EL (cell line): ENCODE measurements around the gene MBD3.
"Not testable (repeated sequence)": the region's sequence is repeated elsewhere in the genome, so short reads cannot be mapped to it uniquely, and the experiment has no call there.

Source experiments
- DNase-seq: peaks from one replicate; pipeline ENCODE4 v3.0.0-alpha.2; 2016

MBD3 gene, protein sequence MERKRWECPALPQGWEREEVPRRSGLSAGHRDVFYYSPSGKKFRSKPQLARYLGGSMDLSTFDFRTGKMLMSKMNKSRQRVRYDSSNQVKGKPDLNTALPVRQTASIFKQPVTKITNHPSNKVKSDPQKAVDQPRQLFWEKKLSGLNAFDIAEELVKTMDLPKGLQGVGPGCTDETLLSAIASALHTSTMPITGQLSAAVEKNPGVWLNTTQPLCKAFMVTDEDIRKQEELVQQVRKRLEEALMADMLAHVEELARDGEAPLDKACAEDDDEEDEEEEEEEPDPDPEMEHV

DNA sequence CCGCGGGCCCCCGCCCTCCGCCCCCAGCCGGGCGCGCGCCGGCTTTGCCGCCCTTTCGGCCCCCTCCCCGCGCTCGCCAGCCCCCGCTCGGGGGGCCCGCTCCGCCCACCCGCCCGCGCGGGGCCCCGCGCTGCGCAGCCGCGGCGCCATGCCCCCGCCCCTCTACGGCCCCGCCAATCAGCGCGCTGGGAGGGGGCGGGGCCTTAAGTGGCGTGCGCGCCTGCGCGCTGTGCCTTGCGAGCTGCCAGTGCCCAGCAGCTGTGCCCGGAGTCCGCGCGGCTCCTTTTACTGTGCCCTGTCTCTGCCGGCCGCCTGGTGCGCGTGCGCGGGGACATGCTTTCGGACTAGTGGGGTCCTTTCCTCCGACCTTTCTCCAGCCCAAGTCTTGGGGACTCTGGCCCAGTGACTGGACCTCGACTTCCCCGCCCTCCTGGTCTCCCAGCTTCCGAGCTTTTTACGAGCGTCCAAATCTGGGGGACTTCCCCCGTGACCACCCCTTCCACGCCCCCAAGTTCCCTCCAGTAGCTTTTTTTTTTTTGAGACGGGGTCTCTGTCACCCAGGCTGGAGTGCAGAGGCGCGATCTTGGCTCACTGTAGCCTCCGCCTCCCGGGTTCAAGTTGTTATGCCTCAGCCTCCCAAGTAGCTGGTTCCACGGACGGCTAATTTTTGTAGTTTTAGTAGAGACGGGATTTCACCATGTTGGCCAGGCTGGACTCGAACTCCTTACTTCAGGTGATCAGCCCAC lies at the start of gene MBD3:
MBD3 (minus strand) TSS at position 111 of the 746 bp plus-strand sequence. CDS start 234 bp downstream, outside the sequence.
- DNase-seq, result peak; percentile 94

DNA sequence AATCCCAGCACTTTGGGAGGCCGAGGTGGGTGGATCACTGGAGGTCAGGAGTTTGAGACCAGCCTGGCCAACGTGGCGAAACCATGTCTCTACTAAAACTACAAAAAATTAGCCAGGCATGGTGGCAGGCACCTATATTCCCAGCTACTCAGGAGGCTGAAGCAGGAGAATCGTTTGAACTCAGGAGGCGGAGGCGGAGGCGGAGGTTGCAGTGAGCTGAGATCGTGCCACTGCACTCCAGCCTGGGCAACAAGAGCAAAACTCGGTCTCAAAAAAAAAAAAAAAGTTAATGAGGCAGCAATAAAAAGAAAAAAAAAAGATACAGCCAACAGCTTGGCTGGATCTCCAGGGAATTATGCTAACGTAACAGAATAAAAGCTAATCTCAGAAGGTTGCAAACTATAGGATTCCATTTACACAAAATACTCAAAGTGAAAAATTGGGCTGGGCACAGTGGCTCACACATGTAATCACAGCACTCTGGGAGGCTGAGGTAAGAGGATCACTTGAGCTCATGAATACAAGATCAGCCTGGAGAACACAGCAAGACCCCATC lies 48.3 kb upstream of the MBD3 start:
- not testable (repeated sequence) for DNase-seq

- no peak for DNase-seq
Observed at GRCh38 chr19:1636325-1637236, 43.9 kb upstream of the MBD3 start.

- no peak for DNase-seq
Observed at GRCh38 chr19:1634938-1635243, 42.2 kb upstream of the MBD3 start.

DNA sequence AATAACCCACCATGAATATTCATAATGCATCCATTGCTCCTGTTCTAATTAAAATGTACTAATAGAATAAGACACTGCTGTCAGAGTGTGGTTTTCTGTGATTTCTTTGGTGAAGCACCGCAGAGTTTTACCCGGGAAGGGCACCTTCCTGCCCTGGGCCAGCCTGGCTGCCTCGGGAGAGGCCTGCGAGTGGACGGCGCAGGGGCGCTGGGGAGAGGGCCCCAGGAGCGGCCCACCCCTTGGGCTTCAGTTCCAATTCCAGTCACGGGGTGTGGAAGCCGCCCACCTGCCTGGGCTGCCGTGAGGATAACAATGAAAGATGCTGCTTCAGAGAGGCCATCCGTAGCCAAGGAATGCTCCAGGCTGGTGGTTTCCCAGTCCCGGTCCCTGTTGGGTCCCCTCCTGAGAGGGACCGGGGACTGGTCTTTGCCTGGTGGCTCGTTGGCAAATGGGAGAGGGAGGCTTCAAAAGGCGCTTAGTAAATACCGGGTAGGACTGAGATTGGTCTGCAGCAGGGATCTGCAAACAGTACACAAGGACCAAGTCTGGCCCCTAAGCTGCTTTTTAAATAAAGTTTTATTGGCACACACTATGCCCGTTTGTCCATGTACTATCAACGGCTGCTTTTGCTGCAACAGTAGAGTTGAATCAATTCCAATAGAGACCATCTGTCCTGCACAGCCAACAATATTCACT lies 41.7 kb upstream of the MBD3 start:
- no peak for DNase-seq

GRCh38 chr19:1633269-1633826 lies 40.7 kb upstream of the MBD3 start:
- DNase-seq, result no peak

GRCh38 chr19:1632462-1633268 lies 40.0 kb upstream of the MBD3 start:
- no peak for DNase-seq

- DNase-seq, result no peak
Observed at GRCh38 chr19:1631557-1632100, 39.0 kb upstream of the MBD3 start.

GRCh38 chr19:1630811-1631210 lies 38.1 kb upstream of the MBD3 start:
- no peak for DNase-seq

GRCh38 chr19:1630012-1630411 lies 37.3 kb upstream of the MBD3 start:
- no peak for DNase-seq

GRCh38 chr19:1629256-1629808 lies 36.7 kb upstream of the MBD3 start:
- no peak for DNase-seq

DNA sequence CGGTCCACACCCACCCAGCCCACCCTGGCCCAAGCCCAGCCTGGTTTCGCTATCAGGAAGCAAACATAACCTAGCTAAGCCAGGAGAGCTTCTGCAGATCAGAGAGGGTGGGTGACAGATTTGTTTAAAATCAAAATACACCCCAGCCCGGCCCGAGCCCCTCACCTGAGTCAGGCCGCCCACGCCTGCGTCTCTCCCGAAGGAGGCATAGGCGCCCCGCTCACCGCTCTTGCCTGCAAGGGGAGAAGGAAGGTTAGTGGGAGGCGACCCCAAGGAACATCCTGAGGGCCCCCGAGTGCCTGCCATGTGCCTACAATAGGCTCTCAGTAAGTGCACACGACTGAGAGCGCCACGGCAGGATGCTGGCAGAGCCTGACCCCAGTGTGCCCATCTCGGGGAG lies 34.5 kb upstream of the MBD3 start:
- no peak for DNase-seq

GRCh38 chr19:1626417-1627010 lies 33.8 kb upstream of the MBD3 start:
- DNase-seq, result no peak

GRCh38 chr19:1624458-1624857 lies 31.8 kb upstream of the MBD3 start:
- peak; percentile 27 for DNase-seq

DNA sequence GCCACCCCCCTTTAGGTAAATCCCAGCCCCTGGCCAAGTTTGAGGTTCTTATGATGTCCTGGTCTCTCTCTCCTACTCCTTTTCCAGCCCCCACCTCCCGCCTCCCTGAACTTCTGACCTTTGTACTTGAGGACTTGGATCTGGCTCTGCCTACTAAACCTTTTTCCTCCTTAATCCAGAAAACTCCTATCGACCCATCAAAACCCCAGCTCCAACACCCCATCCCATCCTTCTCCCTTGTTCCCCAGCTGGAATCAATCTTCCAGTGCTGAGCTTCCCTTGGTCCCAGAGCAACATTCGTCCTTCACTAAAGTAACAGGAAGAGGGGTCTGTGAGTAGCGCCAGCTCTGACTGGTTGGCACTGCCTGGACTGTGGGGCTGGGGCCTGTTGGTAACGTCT lies 29.9 kb upstream of the MBD3 start:
- no peak for DNase-seq

GRCh38 chr19:1622007-1622406 lies 29.3 kb upstream of the MBD3 start:
- no peak for DNase-seq

GRCh38 chr19:1621574-1621973 lies 28.9 kb upstream of the MBD3 start:
- DNase-seq, result no peak

- no peak for DNase-seq
Observed at GRCh38 chr19:1621021-1621420, 28.4 kb upstream of the MBD3 start.

GRCh38 chr19:1620502-1620901 lies 27.8 kb upstream of the MBD3 start:
- no peak for DNase-seq

DNA sequence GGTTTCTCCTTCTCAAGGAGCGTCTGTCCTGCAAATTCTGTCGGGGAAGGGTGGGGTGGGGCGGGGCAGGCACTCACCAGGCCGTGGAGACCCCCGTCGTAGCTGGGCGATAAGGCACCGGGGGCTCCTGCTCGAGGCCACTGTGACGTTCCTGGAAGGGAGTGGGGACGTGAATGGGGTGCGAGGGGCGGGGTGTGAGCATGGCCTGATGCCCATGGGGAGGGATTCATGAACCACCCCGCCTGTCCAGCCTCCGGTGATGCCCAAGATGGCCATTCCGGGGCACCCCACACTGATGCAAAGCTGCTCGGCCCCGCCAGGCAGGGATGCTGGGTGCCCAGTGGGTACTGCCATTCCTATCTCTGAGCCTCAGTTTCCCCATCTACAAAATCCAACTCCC lies 27.0 kb upstream of the MBD3 start:
- DNase-seq, result no peak

GRCh38 chr19:1619094-1619439 lies 26.4 kb upstream of the MBD3 start:
- no peak for DNase-seq
